NCI-H1092 (cell line): ENCODE data around the gene ARPP21.

ENCODE experiments used
- DNase-seq: peaks from one replicate; lab custom pipeline; 2025; lab: John Stamatoyannopoulos, UW

Gene ARPP21

GRCh38 chr3:35737527-35737926 lies 98.2 kb downstream of the ARPP21 start:
- DNase-seq, result no peak

- no peak for DNase-seq
Observed at GRCh38 chr3:35737934-35738706, 98.8 kb downstream of the ARPP21 start.

DNA sequence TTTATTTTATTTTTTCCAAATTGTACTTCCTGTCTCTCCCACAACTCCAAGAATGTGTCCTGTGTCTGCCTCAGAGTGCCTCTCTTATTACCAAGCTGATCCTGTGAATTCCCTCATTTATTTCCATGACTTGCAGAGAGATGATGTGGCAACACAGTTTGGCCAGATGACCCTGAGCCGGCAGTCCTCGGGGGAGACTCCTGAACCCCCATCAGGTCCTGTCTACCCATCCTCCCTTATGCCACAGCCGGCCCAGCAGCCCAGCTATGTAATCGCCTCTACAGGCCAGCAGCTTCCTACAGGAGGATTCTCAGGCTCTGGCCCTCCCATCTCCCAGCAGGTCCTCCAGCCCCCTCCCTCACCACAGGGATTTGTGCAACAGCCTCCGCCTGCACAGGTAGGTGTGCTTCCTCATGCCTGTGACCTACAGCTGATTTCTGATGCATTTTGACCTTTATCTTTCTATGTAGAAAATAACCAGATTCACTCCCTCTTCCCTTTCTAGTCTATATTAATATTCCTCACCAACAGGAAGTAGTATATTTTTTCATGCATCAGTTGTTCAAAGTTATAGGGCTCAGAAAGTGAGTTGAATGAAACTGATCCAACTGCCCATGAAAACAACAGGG lies 100.0 kb downstream of the ARPP21 start:
- DNase-seq, result no peak

- DNase-seq, result no peak
Observed at GRCh38 chr3:35739964-35740527, 100.7 kb downstream of the ARPP21 start.

DNA sequence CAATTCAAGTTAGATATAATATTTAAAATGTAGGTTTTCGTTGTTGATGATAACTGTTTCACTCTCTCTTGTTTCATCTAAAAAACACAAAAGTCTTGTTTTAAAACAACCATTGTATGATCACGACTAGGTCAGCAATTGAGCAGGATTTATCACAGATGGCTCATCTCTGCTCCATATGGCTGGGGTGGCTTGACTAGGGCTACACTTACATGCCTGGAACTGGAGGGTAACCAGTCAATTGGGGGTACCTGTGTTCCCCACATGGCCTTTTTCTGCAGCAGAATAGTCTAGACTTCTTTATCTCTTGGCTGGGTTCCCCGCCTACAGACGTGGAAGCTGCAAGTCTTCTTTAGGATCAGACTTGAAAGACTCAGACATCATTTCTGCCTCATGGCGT lies 103.9 kb downstream of the ARPP21 start:
- no peak for DNase-seq

DNA sequence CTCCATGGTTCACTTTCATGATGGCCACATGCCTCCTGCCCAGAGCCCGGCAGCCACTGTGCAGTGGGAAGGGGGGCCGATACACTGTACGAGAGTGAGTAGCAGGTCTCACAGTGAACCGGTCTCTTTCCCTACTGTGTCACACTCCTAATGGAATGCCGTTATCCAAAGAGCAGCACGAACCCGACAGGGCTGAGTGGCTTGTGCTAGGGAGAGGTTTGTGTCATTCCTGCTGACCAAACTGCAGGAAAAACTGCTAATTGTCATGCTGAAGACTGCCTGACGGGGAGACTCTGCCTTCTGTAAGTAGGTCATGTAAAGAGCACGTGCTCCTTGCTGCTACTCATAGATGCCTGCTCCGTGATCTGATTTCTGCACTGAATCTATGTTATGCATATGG lies 105.1 kb downstream of the ARPP21 start:
- no peak for DNase-seq

DNA sequence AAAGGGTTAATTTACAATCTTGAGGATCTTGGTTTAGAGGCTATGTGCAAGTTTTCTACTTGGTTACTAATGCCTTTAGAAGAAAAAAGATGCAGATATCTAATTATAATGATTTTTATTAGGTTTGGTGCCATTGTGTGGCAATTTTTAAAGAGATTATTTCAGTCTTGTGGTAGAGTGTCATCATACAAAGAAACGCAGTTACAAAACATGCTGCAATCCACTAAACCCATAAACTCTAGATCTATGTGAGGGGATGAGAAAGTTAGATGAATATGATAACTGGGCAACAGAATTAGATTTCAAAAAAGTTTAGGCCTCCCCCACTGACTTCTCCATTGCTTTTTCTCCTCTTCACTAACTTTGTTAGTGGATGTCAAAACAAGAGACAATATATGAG lies 106.0 kb downstream of the ARPP21 start:
- no peak for DNase-seq

DNA sequence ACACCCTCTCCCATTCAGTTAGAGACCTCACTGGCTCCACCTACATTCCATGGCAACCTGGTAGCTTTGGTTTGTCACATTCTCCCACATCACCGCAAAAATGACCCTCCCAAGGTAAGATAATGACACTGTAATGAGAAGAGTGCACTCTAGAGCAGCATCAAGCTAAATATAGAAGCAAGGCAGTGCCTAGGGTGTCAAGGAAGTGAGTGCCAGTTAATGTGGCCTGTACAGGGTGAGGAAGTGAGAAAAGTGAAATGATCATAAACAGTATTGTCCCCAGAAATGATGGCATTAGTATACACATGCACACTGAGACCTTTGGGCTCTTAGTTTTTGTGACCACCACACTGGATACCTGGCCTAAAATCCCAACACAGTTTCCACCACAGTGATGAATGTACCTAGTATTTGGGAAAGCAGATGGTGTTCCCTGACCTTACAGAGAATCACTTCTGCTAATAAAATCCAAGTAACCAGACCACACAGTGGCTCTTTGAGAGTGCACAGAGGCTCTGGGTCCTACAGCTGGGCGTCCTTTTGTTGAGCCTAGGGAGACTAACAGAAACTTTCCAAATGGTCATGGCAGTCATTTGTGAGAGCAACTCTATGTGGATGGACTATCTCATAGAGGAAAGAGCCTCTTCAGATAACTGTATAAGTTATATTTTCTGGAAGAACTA lies 106.6 kb downstream of the ARPP21 start:
- DNase-seq, result no peak

- DNase-seq, result no peak
Observed at GRCh38 chr3:35746492-35746891, 107.2 kb downstream of the ARPP21 start.

GRCh38 chr3:35748144-35748543 lies 108.8 kb downstream of the ARPP21 start:
- no peak for DNase-seq

- DNase-seq, result no peak
Observed at GRCh38 chr3:35751207-35751606, 111.9 kb downstream of the ARPP21 start.

DNA sequence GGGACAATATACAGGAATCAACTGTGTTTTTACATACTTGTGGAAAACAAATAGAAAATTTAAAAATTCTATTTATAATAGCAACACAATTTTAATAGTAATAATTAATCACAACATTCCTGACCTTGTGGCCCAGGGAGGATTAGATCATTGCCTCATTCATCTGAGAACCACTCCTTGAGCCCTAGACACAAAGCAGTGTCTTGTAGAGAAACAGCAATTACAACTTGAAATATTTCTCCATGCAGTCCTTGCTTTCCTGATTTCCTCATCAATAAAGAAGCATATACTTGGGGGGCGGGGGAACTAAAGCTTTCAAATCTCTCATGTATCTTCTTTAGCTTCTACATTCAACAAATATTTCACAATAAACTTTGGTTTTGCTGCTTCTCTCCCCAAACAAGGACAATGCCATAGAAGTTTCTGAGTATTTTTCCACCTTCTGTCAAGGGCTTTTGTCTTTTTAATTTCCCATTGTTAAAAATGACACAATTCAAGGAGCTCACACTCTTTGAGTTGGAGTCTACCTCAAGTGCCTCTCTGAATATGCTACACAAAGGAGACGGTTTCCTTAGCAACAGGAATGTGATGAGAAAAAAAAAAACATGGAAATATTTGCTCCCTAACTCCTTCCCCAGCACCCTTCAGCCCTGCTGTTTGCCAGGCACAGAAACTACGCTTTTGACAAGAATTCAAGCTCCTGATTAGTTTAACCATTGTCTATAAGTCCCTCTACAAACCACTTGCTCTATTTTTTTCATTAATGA lies 118.8 kb downstream of the ARPP21 start:
- no peak for DNase-seq

- no peak for DNase-seq
Observed at GRCh38 chr3:35760146-35760545, 120.8 kb downstream of the ARPP21 start.

GRCh38 chr3:35761311-35761710 lies 122.0 kb downstream of the ARPP21 start:
- no peak for DNase-seq

DNA sequence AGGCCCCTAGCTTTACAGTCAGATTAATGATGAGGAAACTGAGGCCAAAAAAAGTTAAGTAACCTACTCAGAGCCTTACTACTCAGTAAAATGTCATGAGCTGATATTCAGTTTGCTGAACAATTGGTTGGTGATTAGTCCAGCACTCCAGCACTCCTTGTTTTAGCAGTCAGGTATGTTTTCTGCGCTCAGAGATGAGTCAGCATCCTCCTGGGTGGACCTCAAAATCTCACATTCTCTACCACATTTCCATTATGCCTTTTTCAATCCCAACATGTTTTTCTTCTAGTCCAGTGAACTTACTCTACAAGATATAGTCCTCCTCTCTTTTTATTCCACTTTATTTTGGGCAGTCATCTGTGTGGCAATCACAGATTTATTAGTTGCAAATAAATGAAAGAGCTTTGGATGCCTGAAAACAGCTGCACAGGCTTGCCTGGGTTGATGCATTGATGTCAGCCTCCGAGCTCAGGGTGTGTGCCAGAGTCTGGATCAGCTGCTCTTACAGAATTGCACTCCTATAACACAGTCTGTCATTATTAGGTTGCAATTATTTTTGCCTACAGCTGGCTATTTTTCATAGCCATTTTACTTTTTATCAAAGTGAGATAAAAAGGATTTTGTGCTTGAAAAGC lies 133.2 kb downstream of the ARPP21 start:
- no peak for DNase-seq

- DNase-seq, result no peak
Observed at GRCh38 chr3:35773417-35773816, 134.1 kb downstream of the ARPP21 start.

DNA sequence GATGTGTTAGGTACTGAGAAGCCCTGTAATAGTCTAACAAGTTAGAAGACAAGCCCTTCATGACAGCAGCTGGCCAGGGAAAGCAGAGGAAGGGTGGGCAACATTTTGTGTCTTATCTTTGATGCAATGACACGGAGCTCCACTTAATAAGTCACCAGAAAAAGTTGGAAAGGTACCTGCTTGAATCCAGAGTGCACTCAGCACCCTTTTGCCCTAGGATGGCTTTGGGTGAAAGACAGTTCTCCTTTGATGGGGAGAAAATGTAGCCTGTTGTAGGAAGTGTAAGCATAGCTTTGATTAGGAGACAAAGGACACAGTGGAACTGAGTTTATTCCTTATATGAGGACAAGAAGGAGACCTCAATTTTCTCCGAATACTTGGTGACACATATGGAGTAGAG lies 137.0 kb downstream of the ARPP21 start:
- no peak for DNase-seq

DNA sequence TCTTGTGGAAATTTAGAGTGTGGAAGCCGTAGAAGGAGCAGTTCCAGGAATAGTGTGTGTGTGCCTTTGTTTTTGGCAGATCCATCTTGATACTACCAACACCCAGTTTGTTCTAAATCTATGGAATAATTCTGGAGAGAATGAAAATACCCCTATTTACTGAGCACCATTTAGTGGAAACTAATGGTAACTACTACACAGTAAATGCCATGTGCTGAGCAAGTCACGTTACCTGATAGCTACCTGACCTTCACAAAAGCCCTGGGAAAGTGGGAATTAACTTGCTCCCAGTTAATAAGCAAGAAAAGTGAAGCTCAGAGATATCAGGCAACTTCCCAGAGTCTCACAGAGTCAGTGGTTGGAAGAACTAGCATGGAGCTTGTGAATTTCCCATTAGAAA lies 137.7 kb downstream of the ARPP21 start:
- no peak for DNase-seq

- DNase-seq, result no peak
Observed at GRCh38 chr3:35777563-35778554, 138.5 kb downstream of the ARPP21 start.

DNA sequence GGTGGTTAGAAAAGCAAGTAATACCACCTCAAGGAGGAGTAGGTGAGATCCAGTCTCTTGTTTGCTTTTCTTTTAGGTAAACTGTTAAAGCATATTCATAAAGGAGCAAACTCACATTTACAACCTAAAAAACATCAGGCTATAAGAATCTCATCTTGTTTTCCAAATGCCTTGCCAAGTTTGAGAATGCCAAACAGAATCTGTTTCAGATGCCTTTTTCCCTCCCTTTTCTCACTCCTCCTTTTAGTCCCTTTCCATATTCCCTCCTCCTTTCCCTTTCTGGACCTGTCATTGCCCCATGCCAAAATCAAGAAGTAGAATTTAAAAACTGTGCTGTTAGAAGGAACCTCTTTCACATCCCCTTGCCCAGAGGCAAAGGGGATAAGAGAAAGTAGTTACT lies 140.3 kb downstream of the ARPP21 start:
- no peak for DNase-seq
